IMR-90 (cell line): ENCODE measurements around the gene DYNC1LI2. TPM values are rescaled to one million over a fixed set of nuclear protein-coding genes. Genes with fewer than 3 reads are reported as not detected.
"Not testable (repeated sequence)": the region's sequence is repeated elsewhere in the genome, so short reads cannot be mapped to it uniquely, and the experiment has no call there.

ENCODE experiments used
- ATAC-seq: fragments of 200-7000 bp; cut with Tn5 transposase; 2 replicates; pipeline ENCODE4 v1.9.1; 2020; ENCODE audit warnings: low read depth, mild to moderate bottlenecking, moderate library complexity
- BruUV-seq: library from RNA; stranded (reverse); fragments of 400-500 nt; replicated peaks from 2 replicates; lab custom pipeline; 2021; lab: Mats Ljungman, UMichigan
- CTCF ChIA-PET: fragments of 300-600 bp; formaldehyde crosslinking; extraction: SDS; loops from one replicate; lab custom pipeline; 2021; ENCODE audit warnings: antibody characterized with exemption; lab: Yijun Ruan, JAX
- POLR2A ChIA-PET: fragments of 300-600 bp; sonication (Branson Sonifier 250); formaldehyde crosslinking; loops from one replicate; lab custom pipeline; 2022; ENCODE audit warnings: antibody characterized with exemption; ENCODE audit not compliant: unreplicated experiment; lab: Charles Lee
- DNase-seq: peaks from one replicate; pipeline ENCODE4 v3.0.0; 2013
- H2AFZ ChIP-seq: replicated peaks from 2 replicates; pipeline ENCODE3; 2013; ENCODE audit warnings: low read length, mild to moderate bottlenecking; ENCODE audit not compliant: poor library complexity
- H2AK5ac ChIP-seq: 2 replicates; pipeline ENCODE4 v1.6.1; 2013; ENCODE audit warnings: low read depth, low read length, inconsistent platforms
- H2AK9ac ChIP-seq: replicated peaks from 2 replicates; pipeline ENCODE3; 2013; ENCODE audit warnings: mild to moderate bottlenecking, low read depth, low read length, moderate library complexity; ENCODE audit not compliant: poor library complexity
- H2BK120ac ChIP-seq: 2 replicates; pipeline ENCODE4 v1.6.1; 2013; ENCODE audit warnings: low read depth, low read length, inconsistent platforms
- H2BK15ac ChIP-seq: 3 replicates; pipeline ENCODE4 v1.6.1; 2013; ENCODE audit warnings: low read depth, low read length, inconsistent platforms
- H2BK20ac ChIP-seq: 2 replicates; pipeline ENCODE4 v1.6.1; 2013; ENCODE audit warnings: low read depth, mild to moderate bottlenecking, inconsistent platforms, low read length, moderate library complexity
- H2BK5ac ChIP-seq: 2 replicates; pipeline ENCODE4 v1.6.1; 2013; ENCODE audit warnings: mild to moderate bottlenecking, low read depth, low read length, inconsistent platforms; ENCODE audit not compliant: poor library complexity, severe bottlenecking
- H3K14ac ChIP-seq: replicated peaks from 2 replicates; pipeline ENCODE4 v1.6.1; 2013; ENCODE audit warnings: low read depth, low read length, inconsistent platforms
- H3K18ac ChIP-seq: 2 replicates; pipeline ENCODE4 v1.6.1; 2013; ENCODE audit warnings: low read depth, low read length, control low read depth
- H3K23ac ChIP-seq: 2 replicates; pipeline ENCODE4 v1.6.1; 2013; ENCODE audit warnings: low read depth, low read length, inconsistent platforms
- H3K27ac ChIP-seq: 2 replicates; pipeline ENCODE4 v1.5.1; 2013; ENCODE audit warnings: mild to moderate bottlenecking, control low read depth, low read length; ENCODE audit not compliant: insufficient read depth
- H3K27me3 ChIP-seq: 2 replicates; pipeline ENCODE4 v1.6.1; 2013; ENCODE audit warnings: low read length; ENCODE audit not compliant: control insufficient read depth, insufficient read depth
- H3K36me3 ChIP-seq: 2 replicates; pipeline ENCODE4 v1.6.1; 2013; ENCODE audit warnings: low read length, mixed read lengths; ENCODE audit not compliant: control insufficient read depth, insufficient read depth
- H3K4ac ChIP-seq: 2 replicates; pipeline ENCODE4 v1.6.1; 2013; ENCODE audit warnings: low read depth, low read length, inconsistent platforms
- H3K4me1 ChIP-seq: 2 replicates; pipeline ENCODE4 v1.6.1; 2013; ENCODE audit warnings: low read length, mixed read lengths; ENCODE audit not compliant: control insufficient read depth, insufficient read depth
- H3K4me2 ChIP-seq: 2 replicates; pipeline ENCODE4 v1.6.1; 2013; ENCODE audit warnings: low read depth, mild to moderate bottlenecking, control low read depth, low read length, moderate library complexity
- H3K4me3 ChIP-seq: 2 replicates; pipeline ENCODE4 v1.5.1; 2013; ENCODE audit warnings: low read depth, mild to moderate bottlenecking, control low read depth, low read length, moderate library complexity; ENCODE audit not compliant: insufficient read depth
- H3K56ac ChIP-seq: 2 replicates; pipeline ENCODE4 v1.6.1; 2013; ENCODE audit warnings: low read length, inconsistent platforms; ENCODE audit not compliant: insufficient read depth; ENCODE audit errors: extremely low read depth
- H3K79me1 ChIP-seq, 2 experiments: 2 replicates each; pipeline ENCODE4 v1.6.1; 2013; ENCODE audit warnings: low read length in 2 of 2, inconsistent platforms in 1 of 2, low read depth in 1 of 2
- H3K9ac ChIP-seq: 2 replicates; pipeline ENCODE4 v1.6.1; 2013; ENCODE audit warnings: low read depth, low read length, control low read depth
- H3K9me1 ChIP-seq: 2 replicates; pipeline ENCODE4 v1.6.1; 2013; ENCODE audit warnings: low read length, inconsistent platforms; ENCODE audit not compliant: insufficient read depth
- H3K9me3 ChIP-seq: 2 replicates; pipeline ENCODE4 v1.6.1; 2013; ENCODE audit warnings: low read length; ENCODE audit not compliant: control insufficient read depth, insufficient read depth
- H4K20me1 ChIP-seq: 2 replicates; pipeline ENCODE4 v1.6.1; 2013; ENCODE audit warnings: low read length, inconsistent platforms; ENCODE audit not compliant: insufficient read depth
- H4K5ac ChIP-seq: 2 replicates; pipeline ENCODE4 v1.6.1; 2013; ENCODE audit warnings: mild to moderate bottlenecking, low read depth, low read length, control low read depth
- H4K8ac ChIP-seq, 2 experiments: 2 replicates each; pipeline ENCODE4 v1.6.1; 2013; ENCODE audit warnings: low read depth in 2 of 2, low read length in 2 of 2, control low read depth in 1 of 2, inconsistent platforms in 1 of 2
- H4K91ac ChIP-seq: 2 replicates; pipeline ENCODE4 v1.6.1; 2013; ENCODE audit warnings: low read depth, low read length, inconsistent platforms; ENCODE audit not compliant: insufficient read depth
- WGBS, 2 experiments: methylation state at CpG; one replicate each; pipeline versions ENCODE4 v1.1.5 to v1.1.7; 2013; ENCODE audit warnings: missing lambda C conversion rate in 2 of 2; ENCODE audit not compliant: insufficient read length in 1 of 2; ENCODE audit errors: extremely low coverage in 2 of 2; 5-methylcytosine and 5-hydroxymethylcytosine counted together
- dilution Hi-C: fragments of 300-500 bp; cut with HindIII; formaldehyde crosslinking; loops from one replicate; pipeline ENCODE4 v1.14.3; 2018; ENCODE audit warnings: low sequenced_read_pairs; ENCODE audit not compliant: unreplicated experiment
- in situ Hi-C: fragments of 300-500 bp; cut with MboI; formaldehyde crosslinking; loops from 3 replicates; pipeline ENCODE4 v1.14.3; 2019; ENCODE audit warnings: low sequenced_read_pairs, inconsistent platforms, mixed read lengths
- intact Hi-C: fragments of 100-400 bp; cut with micrococcal nuclease; formaldehyde crosslinking; loops from 2 replicates; pipeline ENCODE4 v1.10.0; 2022
- polyA plus RNA-seq, 3 experiments: library from polyadenylated mRNA; depleted of rRNA; stranded (reverse); fragments of >200 nt; gene quantifications; 2 replicates each; pipeline ENCODE4 v1.2.3, GENCODE V29; 2012; ENCODE audit warnings: low replicate concordance in 1 of 3
- total RNA-seq: library from RNA; depleted of rRNA; stranded (reverse); fragments of >200 nt; gene quantifications from 2 replicates; pipeline ENCODE4 v1.2.3, GENCODE V29; 2012

DYNC1LI2 gene
- total and polyA plus RNA-seq, 2 of the 4 experiments (the other 2 are of a cell fraction), result 65.3 to 88.4 TPM

GRCh38 chr16:66685501-66686115 lies 65.8 kb downstream of the DYNC1LI2 start:
- dilution Hi-C loops, H2BK20ac ChIP-seq, in situ Hi-C loops, ATAC-seq, H2BK120ac ChIP-seq, H4K20me1 ChIP-seq, H3K4me1 ChIP-seq, H3K4me3 ChIP-seq, H3K4ac ChIP-seq, H4K91ac ChIP-seq, H4K5ac ChIP-seq, H3K14ac ChIP-seq, H3K9me3 ChIP-seq, BruUV-seq, H3K4me2 ChIP-seq, intact Hi-C loops, H3K18ac ChIP-seq, H3K27ac ChIP-seq, POLR2A ChIA-PET, CTCF ChIA-PET, H4K8ac ChIP-seq, DNase-seq, H2BK15ac ChIP-seq, H2AK9ac ChIP-seq, H3K23ac ChIP-seq, H3K36me3 ChIP-seq, H3K9ac ChIP-seq, H2AFZ ChIP-seq, H3K9me1 ChIP-seq, H3K56ac ChIP-seq, H3K27me3 ChIP-seq, H2BK5ac ChIP-seq: not testable (repeated sequence)
- WGBS, 2 experiments, result 89% methylated on average over 4 of the region's 14 CpGs; no CpG with 5 or more reads in 1 of the 2 experiments
- Histone ChIP-seq H3K79me1 (peaks cover 0 to 19% of the 10 kb centered on the region in 2 experiments; a peak in 2 of 4 replicates), H2AK5ac (0 out of 2 replicates have a peak overlapping the region, but pooled peaks have one; percentile 16)
